Activated CD4-positive, alpha-beta T cell treated with anti-CD3 and anti-CD28 coated beads for 36 hours (primary cell): ENCODE results near the gene ALAS1. TPM values are rescaled to one million over a fixed set of nuclear protein-coding genes. Genes with fewer than 3 reads are reported as not detected.

ENCODE experiments used
- ATAC-seq: fragments of 200-7000 bp; cut with Tn5 transposase; one replicate; pipeline ENCODE4 v1.10.0; 2021; ENCODE audit warnings: mild to moderate bottlenecking, moderate library complexity
- CTCF ChIA-PET: fragments of 350-600 bp; sonication (Branson Sonifier 250); formaldehyde crosslinking; loops from one replicate; lab custom pipeline; 2021; ENCODE audit warnings: antibody characterized with exemption; lab: Charles Lee
- POLR2A ChIA-PET: fragments of 350-600 bp; sonication (Branson Sonifier 250); formaldehyde crosslinking; loops from one replicate; lab custom pipeline; 2021; ENCODE audit warnings: antibody characterized with exemption, inconsistent platforms; lab: Charles Lee
- DNase-seq: peaks from one replicate; pipeline ENCODE4 v3.0.0-alpha.2; 2020
- H3K27ac Mint-ChIP-seq: one replicate; pipeline ENCODE4 v1.8.0; 2021; ENCODE audit warnings: mixed read lengths
- H3K27me3 Mint-ChIP-seq: one replicate; pipeline ENCODE4 v1.8.0; 2021; ENCODE audit warnings: mixed read lengths
- H3K36me3 Mint-ChIP-seq: one replicate; pipeline ENCODE4 v1.8.0; 2021; ENCODE audit warnings: low read depth, mixed read lengths
- H3K4me1 Mint-ChIP-seq: one replicate; pipeline ENCODE4 v1.8.0; 2021; ENCODE audit warnings: mixed read lengths
- H3K4me3 Mint-ChIP-seq: one replicate; pipeline ENCODE4 v1.8.0; 2021; ENCODE audit warnings: mild to moderate bottlenecking, moderate library complexity, mixed read lengths
- H3K9me3 Mint-ChIP-seq: one replicate; pipeline ENCODE4 v1.8.0; 2021; ENCODE audit warnings: low read depth, mixed read lengths
- intact Hi-C, 2 experiments: fragments of 100-400 bp; cut with DNase I in 1 of 2; cut with micrococcal nuclease in 1 of 2; formaldehyde crosslinking; loops; one replicate each; pipeline versions ENCODE4 v1.14.2 to v1.15.1; 2022 to 2024; cut with DNase I, micrococcal nuclease
- total RNA-seq, 2 experiments: library from RNA; stranded (reverse); gene quantifications; one replicate each; pipeline ENCODE4 v1.2.3, GENCODE V29; 2021

ALAS1 gene
- total RNA-seq, 2 experiments from 2014 or later: 52.8 to 68.7 TPM

DNA sequence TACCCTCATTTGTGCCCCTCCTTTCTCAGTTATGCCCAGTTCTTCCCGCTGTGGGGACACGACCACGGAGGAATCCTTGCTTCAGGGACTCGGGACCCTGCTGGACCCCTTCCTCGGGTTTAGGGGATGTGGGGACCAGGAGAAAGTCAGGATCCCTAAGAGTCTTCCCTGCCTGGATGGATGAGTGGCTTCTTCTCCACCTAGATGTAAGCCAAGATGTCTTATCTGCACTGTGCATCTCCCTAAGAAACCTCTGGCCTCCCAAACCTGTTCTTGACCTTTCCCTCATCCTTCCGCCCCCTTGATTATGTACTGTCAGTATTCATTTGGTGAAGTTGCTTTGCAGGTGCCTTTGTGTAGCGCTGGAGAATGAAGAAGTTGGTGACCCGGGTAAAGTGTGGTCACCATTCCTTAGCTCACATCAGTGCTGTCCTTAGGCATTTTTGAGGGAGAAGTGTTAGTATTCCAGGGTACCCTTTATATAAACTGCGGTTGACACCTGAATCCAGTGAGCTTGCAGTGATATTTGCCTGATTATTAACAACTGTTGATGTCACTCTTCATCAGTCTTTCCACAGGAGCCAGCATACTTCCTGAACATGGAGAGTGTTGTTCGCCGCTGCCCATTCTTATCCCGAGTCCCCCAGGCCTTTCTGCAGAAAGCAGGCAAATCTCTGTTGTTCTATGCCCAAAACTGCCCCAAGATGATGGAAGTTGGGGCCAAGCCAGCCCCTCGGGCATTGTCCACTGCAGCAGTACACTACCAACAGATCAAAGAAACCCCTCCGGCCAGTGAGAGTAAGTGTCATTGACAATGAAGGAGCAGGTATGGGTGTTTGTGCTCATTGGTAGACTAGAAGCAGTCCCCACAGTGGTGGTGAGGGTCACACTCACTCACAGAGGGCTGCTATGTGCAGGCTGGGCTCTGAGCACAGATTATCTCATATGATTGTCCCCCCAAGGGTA, 966 bp downstream of the ALAS1 start:
- no peak for ATAC-seq
- ChIA-PET CTCF (interaction anchor here (1.0 kb wide), 1 partner anchor 18 kb away, joined by 3 read pairs; no protein-coding TSS in a partner anchor), POLR2A (no interaction called here)
- no peak for DNase-seq
- intact Hi-C loops: loop anchor here in 1 of 2 experiments (1.0 to 2.0 kb wide), 5 partner anchors 40 to 257 kb away; partner anchors contain the start of genes PARP3, POC1A and TWF2
- H3K9me3 Mint-ChIP-seq: no peaks in the 10 kb centered on the region
- peaks cover 48% of the 10 kb centered on the region for H3K4me1 Mint-ChIP-seq
- peak overlapping the region; percentile 96 for H3K4me3 Mint-ChIP-seq
- H3K27ac Mint-ChIP-seq: peak overlapping the region; percentile 91
- H3K36me3 Mint-ChIP-seq: peaks cover 34% of the 10 kb centered on the region
- H3K27me3 Mint-ChIP-seq: no peaks in the 10 kb centered on the region

DNA sequence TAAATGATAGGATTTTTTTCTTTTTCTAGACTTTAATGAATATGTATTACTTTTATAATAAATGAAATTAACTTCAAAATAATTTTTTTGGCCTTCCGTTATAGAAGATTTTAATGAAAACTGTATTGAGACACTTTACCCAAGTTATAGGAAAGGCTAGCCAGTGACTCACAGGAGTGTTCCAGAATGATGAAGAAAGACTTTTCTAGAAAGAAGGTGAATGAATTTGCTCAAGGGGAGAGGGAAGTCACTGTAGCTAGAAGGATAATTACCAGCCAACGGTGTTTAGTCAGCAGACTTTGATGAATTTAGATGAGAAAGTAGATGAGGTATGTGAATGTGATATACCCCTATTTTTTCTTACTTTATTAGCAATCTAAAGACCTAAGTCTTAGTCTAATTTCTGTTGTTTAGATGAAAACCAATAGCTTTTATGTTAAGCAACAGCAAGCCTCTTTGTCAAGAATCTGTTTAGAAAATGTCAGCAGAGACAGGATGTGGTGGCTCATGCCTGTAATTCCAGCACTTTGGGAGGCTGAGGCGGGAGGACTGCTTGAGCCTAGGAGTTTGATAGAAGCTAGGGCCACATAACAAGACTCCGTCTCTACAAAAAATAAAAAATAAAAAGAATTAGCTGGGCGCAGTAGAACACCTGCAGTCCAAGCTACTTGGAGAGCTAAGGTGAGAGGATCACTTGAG, 3.2 kb downstream of the ALAS1 start:
- Mint-ChIP-seq H3K4me3 (no peak overlapping the region), H3K9me3 (no peaks in the 10 kb centered on the region), H3K27ac (peak overlapping the region; percentile 40), H3K27me3 (no peaks in the 10 kb centered on the region), H3K4me1 (peaks cover 50% of the 10 kb centered on the region), H3K36me3 (peaks cover 52% of the 10 kb centered on the region)
- no peak for ATAC-seq
- ChIA-PET CTCF (interaction anchor here (0.6 to 12.5 kb wide), 5 partner anchors 19 to 146 kb away, joined by 3 to 120 read pairs (median 5); no protein-coding TSS in a partner anchor), POLR2A (interaction anchor here (0.6 to 0.8 kb wide), 3 partner anchors 14 to 85 kb away, joined by 3 to 8 read pairs (median 3); no protein-coding TSS in a partner anchor)
- no peak for DNase-seq
- intact Hi-C loops: no loop called here

DNA sequence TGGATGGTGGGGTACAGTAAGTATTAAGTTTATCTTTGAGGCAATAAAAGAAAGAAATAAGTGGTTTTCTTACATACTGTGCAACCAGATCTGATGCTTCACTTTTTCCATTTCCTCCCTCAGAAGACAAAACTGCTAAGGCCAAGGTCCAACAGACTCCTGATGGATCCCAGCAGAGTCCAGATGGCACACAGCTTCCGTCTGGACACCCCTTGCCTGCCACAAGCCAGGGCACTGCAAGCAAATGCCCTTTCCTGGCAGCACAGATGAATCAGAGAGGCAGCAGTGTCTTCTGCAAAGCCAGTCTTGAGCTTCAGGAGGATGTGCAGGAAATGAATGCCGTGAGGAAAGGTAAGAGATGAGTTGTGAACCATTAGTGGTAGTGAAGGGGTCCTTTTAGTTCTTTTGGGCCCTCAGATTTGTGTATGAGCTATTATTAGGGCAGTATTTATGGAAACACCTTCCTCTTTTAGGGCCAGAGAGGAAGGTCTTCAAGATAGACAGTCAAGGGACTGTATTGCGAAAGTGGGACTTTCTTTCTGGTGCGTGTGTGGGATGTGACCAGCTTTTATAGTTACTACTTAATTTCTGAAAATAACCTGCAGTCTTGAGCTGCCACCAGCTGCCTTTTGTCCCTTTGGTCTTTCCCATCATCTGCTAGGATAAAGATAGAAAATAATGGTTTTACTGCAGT, 4.6 kb downstream of the ALAS1 start:
- no peaks in the 10 kb centered on the region for H3K27me3 Mint-ChIP-seq
- DNase-seq: no peak
- H3K27ac Mint-ChIP-seq: peak overlapping the region; percentile 63
- H3K4me3 Mint-ChIP-seq: no peak overlapping the region
- intact Hi-C loops: no loop called here
- ChIA-PET POLR2A (interaction anchor here (0.6 to 0.9 kb wide), 2 partner anchors 14 to 166 kb away, joined by 3 to 5 read pairs; no protein-coding TSS in a partner anchor), CTCF (interaction anchor here (0.7 to 12.5 kb wide), 4 partner anchors 17 to 496 kb away, joined by 3 to 120 read pairs (median 4); no protein-coding TSS in a partner anchor)
- H3K9me3 Mint-ChIP-seq: no peaks in the 10 kb centered on the region
- peaks cover 43% of the 10 kb centered on the region for H3K4me1 Mint-ChIP-seq
- ATAC-seq: no peak
- H3K36me3 Mint-ChIP-seq: peaks cover 62% of the 10 kb centered on the region

DNA sequence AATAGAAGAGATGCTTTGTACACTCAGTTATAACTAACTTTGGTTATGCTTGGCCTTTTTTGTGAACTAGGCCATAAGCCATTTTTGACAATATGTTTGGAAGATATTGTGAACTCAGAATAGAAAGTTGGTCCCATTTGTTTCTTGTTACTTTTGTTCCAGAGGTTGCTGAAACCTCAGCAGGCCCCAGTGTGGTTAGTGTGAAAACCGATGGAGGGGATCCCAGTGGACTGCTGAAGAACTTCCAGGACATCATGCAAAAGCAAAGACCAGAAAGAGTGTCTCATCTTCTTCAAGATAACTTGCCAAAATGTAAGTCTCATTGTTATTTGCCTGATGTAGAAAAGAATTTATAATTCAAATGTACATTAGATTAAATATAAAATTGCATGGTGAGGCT, 5.7 kb downstream of the ALAS1 start:
- peaks cover 39% of the 10 kb centered on the region for H3K4me1 Mint-ChIP-seq
- CTCF ChIA-PET: interaction anchor here (1.3 to 12.5 kb wide), 3 partner anchors 16 to 76 kb away, joined by 3 to 120 read pairs (median 5); no protein-coding TSS in a partner anchor
- intact Hi-C loops: no loop called here
- no peak for ATAC-seq
- H3K4me3 Mint-ChIP-seq: no peak overlapping the region
- POLR2A ChIA-PET: interaction anchor here (0.5 to 0.6 kb wide), 2 partner anchors 8 to 229 kb away, joined by 4 read pairs; partner anchors contain the start of gene ABHD14A
- H3K36me3 Mint-ChIP-seq: peaks cover 69% of the 10 kb centered on the region
- H3K27me3 Mint-ChIP-seq: no peaks in the 10 kb centered on the region
- H3K9me3 Mint-ChIP-seq: no peaks in the 10 kb centered on the region
- H3K27ac Mint-ChIP-seq: no peak overlapping the region
- DNase-seq: no peak

DNA sequence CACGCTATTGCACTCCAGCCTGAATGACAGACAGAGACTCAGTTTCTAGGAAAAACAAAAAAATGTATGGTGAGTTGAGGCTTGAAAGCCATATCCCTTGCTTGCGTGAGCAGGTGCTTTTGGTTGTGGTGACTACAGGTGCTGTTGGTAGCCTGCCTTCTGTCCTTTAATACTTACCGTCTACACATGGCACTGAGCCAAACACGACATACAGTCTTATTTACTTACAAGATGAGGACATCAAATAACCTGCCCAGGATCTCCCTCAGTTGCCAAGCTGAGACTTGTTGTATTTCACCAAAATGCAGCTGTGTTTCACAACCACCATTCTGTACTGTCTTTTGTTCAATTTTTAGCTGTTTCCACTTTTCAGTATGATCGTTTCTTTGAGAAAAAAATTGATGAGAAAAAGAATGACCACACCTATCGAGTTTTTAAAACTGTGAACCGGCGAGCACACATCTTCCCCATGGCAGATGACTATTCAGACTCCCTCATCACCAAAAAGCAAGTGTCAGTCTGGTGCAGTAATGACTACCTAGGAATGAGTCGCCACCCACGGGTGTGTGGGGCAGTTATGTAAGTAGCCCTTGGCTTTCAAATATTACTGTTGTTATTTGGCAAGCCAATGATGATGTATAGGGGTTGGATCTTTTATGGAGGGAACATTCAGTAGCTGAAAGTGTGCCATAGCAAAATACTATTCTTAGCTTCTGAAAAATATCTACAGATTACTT, 6.5 kb downstream of the ALAS1 start:
- Mint-ChIP-seq H3K36me3 (peaks cover 73% of the 10 kb centered on the region), H3K4me1 (peaks cover 31% of the 10 kb centered on the region), H3K4me3 (no peak overlapping the region), H3K27ac (no peak overlapping the region), H3K27me3 (no peaks in the 10 kb centered on the region), H3K9me3 (no peaks in the 10 kb centered on the region)
- CTCF ChIA-PET: interaction anchor here (0.6 to 12.5 kb wide), 6 partner anchors 9 to 263 kb away, joined by 3 to 120 read pairs (median 4); partner anchors contain the start of genes PARP3 and RRP9
- POLR2A ChIA-PET: no interaction called here
- DNase-seq (peak; percentile 63), ATAC-seq (peak; percentile 75)
- intact Hi-C loops: no loop called here

DNA sequence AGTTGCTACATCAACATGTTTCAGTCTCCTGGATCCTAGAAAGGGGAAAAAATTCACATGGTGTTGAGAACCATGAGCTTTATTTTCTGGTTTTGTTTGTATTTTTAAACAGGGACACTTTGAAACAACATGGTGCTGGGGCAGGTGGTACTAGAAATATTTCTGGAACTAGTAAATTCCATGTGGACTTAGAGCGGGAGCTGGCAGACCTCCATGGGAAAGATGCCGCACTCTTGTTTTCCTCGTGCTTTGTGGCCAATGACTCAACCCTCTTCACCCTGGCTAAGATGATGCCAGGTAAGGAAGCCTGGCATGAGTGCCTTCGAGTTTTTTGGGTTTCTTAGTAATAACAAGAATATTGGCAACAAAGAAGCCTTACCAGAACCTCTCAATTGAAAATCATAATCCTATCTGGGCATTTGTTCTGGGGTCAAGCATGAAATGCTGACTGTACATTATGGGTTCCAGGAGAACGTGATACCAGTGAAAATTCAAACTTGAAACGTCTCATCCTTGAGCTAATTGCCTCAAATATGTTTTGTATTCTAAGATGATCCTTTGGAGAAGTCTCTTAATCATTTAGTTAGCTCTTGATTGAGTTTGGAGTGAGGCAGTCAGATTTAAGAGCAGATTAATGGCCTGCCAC, 7.9 kb downstream of the ALAS1 start:
- ATAC-seq (no peak), DNase-seq (no peak)
- Mint-ChIP-seq H3K36me3 (peaks cover 74% of the 10 kb centered on the region), H3K9me3 (no peaks in the 10 kb centered on the region), H3K27ac (no peak overlapping the region), H3K27me3 (no peaks in the 10 kb centered on the region), H3K4me3 (no peak overlapping the region), H3K4me1 (peaks cover 23% of the 10 kb centered on the region)
- POLR2A ChIA-PET: no interaction called here
- CTCF ChIA-PET: interaction anchor here (0.9 to 12.5 kb wide), 4 partner anchors 14 to 264 kb away, joined by 3 to 120 read pairs (median 6); partner anchors contain the start of genes PARP3 and RRP9
- intact Hi-C loops: no loop called here

DNA sequence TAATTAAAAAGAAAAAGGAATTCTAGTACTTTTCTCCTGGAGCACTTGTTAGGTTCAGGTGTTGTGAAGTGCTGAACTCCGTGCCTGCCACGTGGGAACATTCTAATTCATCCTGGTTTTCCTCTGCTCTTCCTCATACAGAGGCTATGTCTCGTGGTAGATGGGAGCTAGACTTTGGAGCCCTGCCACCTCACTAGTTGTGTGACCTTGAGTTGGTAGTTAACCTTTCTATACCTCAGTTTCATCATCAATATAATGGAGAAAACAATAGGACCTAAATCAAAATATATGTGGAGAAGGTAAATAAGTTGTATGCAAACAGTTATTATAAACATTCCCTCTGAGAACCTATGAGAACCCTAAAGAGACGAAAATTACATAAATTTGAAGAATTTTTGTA, 10.6 kb downstream of the ALAS1 start:
- ATAC-seq (no peak), DNase-seq (no peak)
- intact Hi-C loops: no loop called here
- POLR2A ChIA-PET: no interaction called here
- Mint-ChIP-seq H3K4me1 (peaks cover 7% of the 10 kb centered on the region), H3K36me3 (peaks cover 70% of the 10 kb centered on the region), H3K27ac (no peak overlapping the region), H3K9me3 (no peaks in the 10 kb centered on the region), H3K27me3 (no peaks in the 10 kb centered on the region), H3K4me3 (no peak overlapping the region)
- CTCF ChIA-PET: interaction anchor here (0.7 to 12.5 kb wide), 5 partner anchors 11 to 198 kb away, joined by 3 to 120 read pairs (median 4); no protein-coding TSS in a partner anchor

DNA sequence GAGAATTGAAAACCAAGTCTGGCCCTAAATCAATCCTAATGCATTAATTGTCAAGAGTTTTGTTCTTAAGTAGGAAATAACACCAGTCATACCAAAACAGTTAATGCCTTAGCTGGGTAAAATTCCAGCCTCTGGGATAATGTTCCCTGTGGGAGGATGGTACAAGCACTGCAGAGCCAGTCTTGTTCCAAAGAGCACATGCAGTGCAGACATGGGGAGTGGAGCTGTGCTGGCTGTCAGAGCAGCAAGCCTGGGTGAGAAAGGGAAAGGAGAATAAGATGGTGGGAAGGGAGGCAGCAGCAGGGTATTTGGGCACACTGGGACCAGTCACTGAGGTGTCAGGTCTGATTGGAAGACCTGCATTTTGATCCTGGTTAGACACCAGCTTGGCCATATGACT, 12.1 kb downstream of the ALAS1 start:
- peaks cover 70% of the 10 kb centered on the region for H3K36me3 Mint-ChIP-seq
- POLR2A ChIA-PET: no interaction called here
- no peak for DNase-seq
- H3K4me1 Mint-ChIP-seq: no peaks in the 10 kb centered on the region
- no peaks in the 10 kb centered on the region for H3K27me3 Mint-ChIP-seq
- no peak for ATAC-seq
- no peaks in the 10 kb centered on the region for H3K9me3 Mint-ChIP-seq
- CTCF ChIA-PET: interaction anchor here (12.5 kb wide), 1 partner anchor 10 kb away, joined by 120 read pairs; no protein-coding TSS in a partner anchor
- intact Hi-C loops: no loop called here
- H3K4me3 Mint-ChIP-seq: no peak overlapping the region
- no peak overlapping the region for H3K27ac Mint-ChIP-seq

DNA sequence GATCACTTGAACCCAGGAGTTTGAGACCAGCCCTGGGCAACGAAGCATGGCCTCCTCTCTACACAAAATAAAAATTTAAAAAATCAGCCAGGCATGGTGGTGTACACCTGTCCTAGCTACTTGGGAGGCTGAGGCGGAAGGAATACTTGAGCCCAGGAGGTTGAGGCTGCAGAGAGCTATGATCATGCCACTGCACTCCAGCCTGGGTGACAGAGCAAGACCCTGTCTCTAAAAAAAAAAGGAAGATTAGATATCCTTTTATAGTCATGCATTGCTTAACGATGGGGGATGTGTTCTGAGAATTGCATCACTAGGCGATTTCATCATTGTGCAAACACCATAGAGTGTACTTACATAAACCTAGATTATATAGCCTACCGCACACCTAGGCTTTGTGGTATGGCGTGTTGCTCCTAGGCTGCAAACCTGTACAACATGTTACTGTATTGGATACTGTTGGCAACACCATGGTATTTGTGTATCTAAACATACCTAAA, 12.6 kb downstream of the ALAS1 start:
- Mint-ChIP-seq H3K27ac (no peak overlapping the region), H3K27me3 (no peaks in the 10 kb centered on the region), H3K4me3 (no peak overlapping the region), H3K4me1 (no peaks in the 10 kb centered on the region), H3K36me3 (peaks cover 71% of the 10 kb centered on the region), H3K9me3 (no peaks in the 10 kb centered on the region)
- ATAC-seq: no peak
- ChIA-PET CTCF (interaction anchor here (12.5 kb wide), 1 partner anchor 9 kb away, joined by 120 read pairs; no protein-coding TSS in a partner anchor), POLR2A (interaction anchor here (0.5 kb wide), 1 partner anchor 15 kb away, joined by 3 read pairs; no protein-coding TSS in a partner anchor)
- intact Hi-C loops: no loop called here
- no peak for DNase-seq
